CD4-positive, alpha-beta T cell (primary cell): ENCODE data around the gene SH3RF3. TPM values are rescaled to one million over a fixed set of nuclear protein-coding genes. Genes with fewer than 3 reads are reported as not detected.

Source experiments
- ATAC-seq: fragments of 200-7000 bp; cut with Tn5 transposase; one replicate; pipeline ENCODE4 v1.10.0; 2022; ENCODE audit warnings: mild to moderate bottlenecking; ENCODE audit not compliant: poor library complexity
- CTCF ChIA-PET: fragments of 350-600 bp; sonication (Branson Sonifier 250); formaldehyde crosslinking; loops from one replicate; lab custom pipeline; 2021; ENCODE audit warnings: antibody characterized with exemption, inconsistent platforms; lab: Charles Lee
- POLR2A ChIA-PET: fragments of 350-600 bp; sonication (Branson Sonifier 250); formaldehyde crosslinking; loops from one replicate; lab custom pipeline; 2021; ENCODE audit warnings: antibody characterized with exemption, inconsistent platforms; lab: Charles Lee
- DNase-seq, 14 experiments: peaks; one replicate each; pipeline ENCODE4 v3.0.0-alpha.2; 2013 to 2020; ENCODE audit warnings: mixed read lengths in 2 of 14
- H3K27ac ChIP-seq, 2 donors: one replicate each; pipeline versions ENCODE4 v1.5.1 to v1.7.0; 2013; ENCODE audit warnings: low read length in 2 of 2, low read depth in 1 of 2, mild to moderate bottlenecking in 1 of 2
- H3K27me3 ChIP-seq, 2 experiments: 1 replicate in 1 of 2; 2 replicates in 1 of 2; pipeline versions ENCODE4 v1.6.1 to v1.7.0; 2013; ENCODE audit warnings: low read length in 2 of 2, control low read depth in 1 of 2, mild to moderate bottlenecking in 1 of 2, moderate library complexity in 1 of 2; ENCODE audit not compliant: insufficient read depth in 2 of 2, control insufficient read depth in 1 of 2
- H3K36me3 ChIP-seq: one replicate; pipeline ENCODE4 v1.6.1; 2013; ENCODE audit warnings: low read length, control low read depth; ENCODE audit not compliant: insufficient read depth
- H3K4me1 ChIP-seq: one replicate; pipeline ENCODE4 v1.6.1; 2013; ENCODE audit warnings: low read length, control low read depth; ENCODE audit not compliant: insufficient read depth
- H3K4me3 ChIP-seq: one replicate; pipeline ENCODE4 v1.5.1; 2013; ENCODE audit warnings: mild to moderate bottlenecking, low read length, moderate library complexity
- H3K9me3 ChIP-seq, 2 experiments: 1 replicate in 1 of 2; 2 replicates in 1 of 2; pipeline versions ENCODE4 v1.6.1 to v1.7.0; 2013; ENCODE audit warnings: low read length in 2 of 2, mild to moderate bottlenecking in 2 of 2, control low read depth in 1 of 2, moderate library complexity in 1 of 2; ENCODE audit not compliant: control insufficient read depth in 1 of 2, insufficient read depth in 1 of 2
- H3K27ac Mint-ChIP-seq: one replicate; pipeline ENCODE4 v1.8.0; 2020; ENCODE audit warnings: mixed read lengths
- H3K27me3 Mint-ChIP-seq: one replicate; pipeline ENCODE4 v1.8.0; 2021; ENCODE audit warnings: mixed read lengths
- H3K36me3 Mint-ChIP-seq: one replicate; pipeline ENCODE4 v1.8.0; 2021; ENCODE audit warnings: low read depth, mixed read lengths
- H3K4me1 Mint-ChIP-seq: one replicate; pipeline ENCODE4 v1.8.0; 2021; ENCODE audit warnings: low read depth, mixed read lengths
- H3K4me3 Mint-ChIP-seq: one replicate; pipeline ENCODE4 v1.8.0; 2020; ENCODE audit warnings: mild to moderate bottlenecking, mixed read lengths
- H3K9me3 Mint-ChIP-seq: one replicate; pipeline ENCODE4 v1.8.0; 2020; ENCODE audit warnings: mixed read lengths
- intact Hi-C, 2 experiments: fragments of 100-400 bp; cut with DNase I in 1 of 2; cut with micrococcal nuclease in 1 of 2; formaldehyde crosslinking; loops; one replicate each; pipeline versions ENCODE4 v1.15.1 to v1.9.0; 2023 to 2025; cut with DNase I, micrococcal nuclease
- total RNA-seq, 174 experiments: library from RNA in 2 of 174; stranded (reverse) in 2 of 174; gene quantifications; one replicate each; pipeline ENCODE4 v1.2.3 and lab custom pipeline; 2021 to 2026
- TF ChIP-seq, protein P1 (sequence below): fragments of 200-600 bp; IDR thresholded peaks from one replicate; pipeline ENCODE4 v1.8.0; 2022; ENCODE audit warnings: antibody characterized with exemption, mild to moderate bottlenecking

Gene SH3RF3
- total RNA-seq, 2 experiments from 2014 or later = 5.2 to 5.9 TPM

DNA sequence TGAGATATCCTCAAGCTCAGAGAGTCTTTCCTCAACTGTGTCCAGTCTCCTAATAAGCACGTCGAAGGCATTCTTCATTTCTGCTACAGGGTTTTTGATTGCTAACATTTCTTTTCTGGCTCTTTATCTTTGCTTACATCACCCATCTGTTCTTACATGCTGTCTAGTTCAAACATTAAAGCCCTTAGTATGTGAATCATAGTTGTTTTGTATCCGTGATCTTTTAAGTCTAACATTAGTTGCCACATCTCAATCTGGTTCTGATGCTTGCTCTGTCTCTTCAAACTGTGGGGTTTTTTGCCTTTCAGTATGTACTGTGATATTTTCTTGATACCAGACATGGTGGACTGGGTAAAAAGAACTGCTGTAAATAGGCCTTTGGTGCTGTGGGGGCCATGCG lies 235.2 kb downstream of the SH3RF3 start:
- H3K4me3 ChIP-seq = no peak overlapping the region
- H3K4me1 ChIP-seq = no peaks in the 10 kb centered on the region
- Mint-ChIP-seq H3K9me3 (peaks cover 3% of the 10 kb centered on the region), H3K4me3 (no peak overlapping the region), H3K36me3 (no peaks in the 10 kb centered on the region), H3K27me3 (no peaks in the 10 kb centered on the region), H3K27ac (no peak overlapping the region), H3K4me1 (no peaks in the 10 kb centered on the region)
- H3K27me3 ChIP-seq = no peaks in the 10 kb centered on the region
- no peaks in the 10 kb centered on the region for H3K9me3 ChIP-seq
- ATAC-seq = no peak
- H3K27ac ChIP-seq = no peak overlapping the region
- DNase-seq = no peak
- H3K36me3 ChIP-seq = no peaks in the 10 kb centered on the region
- TF ChIP-seq, protein P1, sequence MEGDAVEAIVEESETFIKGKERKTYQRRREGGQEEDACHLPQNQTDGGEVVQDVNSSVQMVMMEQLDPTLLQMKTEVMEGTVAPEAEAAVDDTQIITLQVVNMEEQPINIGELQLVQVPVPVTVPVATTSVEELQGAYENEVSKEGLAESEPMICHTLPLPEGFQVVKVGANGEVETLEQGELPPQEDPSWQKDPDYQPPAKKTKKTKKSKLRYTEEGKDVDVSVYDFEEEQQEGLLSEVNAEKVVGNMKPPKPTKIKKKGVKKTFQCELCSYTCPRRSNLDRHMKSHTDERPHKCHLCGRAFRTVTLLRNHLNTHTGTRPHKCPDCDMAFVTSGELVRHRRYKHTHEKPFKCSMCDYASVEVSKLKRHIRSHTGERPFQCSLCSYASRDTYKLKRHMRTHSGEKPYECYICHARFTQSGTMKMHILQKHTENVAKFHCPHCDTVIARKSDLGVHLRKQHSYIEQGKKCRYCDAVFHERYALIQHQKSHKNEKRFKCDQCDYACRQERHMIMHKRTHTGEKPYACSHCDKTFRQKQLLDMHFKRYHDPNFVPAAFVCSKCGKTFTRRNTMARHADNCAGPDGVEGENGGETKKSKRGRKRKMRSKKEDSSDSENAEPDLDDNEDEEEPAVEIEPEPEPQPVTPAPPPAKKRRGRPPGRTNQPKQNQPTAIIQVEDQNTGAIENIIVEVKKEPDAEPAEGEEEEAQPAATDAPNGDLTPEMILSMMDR = no peak
- intact Hi-C loops = no loop called here
- ChIA-PET CTCF (no interaction called here), POLR2A (no interaction called here)

DNA sequence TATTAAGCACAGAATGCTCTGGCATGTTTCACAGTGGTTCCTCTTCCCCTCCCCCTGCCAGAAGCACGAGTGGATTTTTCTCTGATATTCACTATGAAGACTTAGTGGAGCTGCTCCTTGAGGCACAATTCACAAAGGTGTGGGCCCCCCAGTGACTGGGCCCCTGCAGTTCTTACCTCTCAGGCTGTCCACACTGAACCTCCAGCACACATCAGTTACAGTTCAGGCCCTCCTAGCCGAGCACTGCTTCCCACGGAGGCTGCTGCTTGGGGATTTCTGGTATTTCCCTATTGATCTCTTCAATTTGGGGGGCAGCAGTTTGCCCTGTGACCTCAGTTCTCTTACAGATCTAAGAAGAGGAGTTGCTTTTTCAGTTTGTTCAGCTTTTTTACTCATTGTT lies 236.1 kb downstream of the SH3RF3 start:
- no peaks in the 10 kb centered on the region for H3K9me3 ChIP-seq
- H3K27me3 ChIP-seq = no peaks in the 10 kb centered on the region
- no peaks in the 10 kb centered on the region for H3K4me1 Mint-ChIP-seq
- DNase-seq (no peak), ATAC-seq (no peak)
- H3K36me3 ChIP-seq = no peaks in the 10 kb centered on the region
- H3K27me3 Mint-ChIP-seq = no peaks in the 10 kb centered on the region
- peaks cover 3% of the 10 kb centered on the region for H3K9me3 Mint-ChIP-seq
- intact Hi-C loops = no loop called here
- H3K27ac Mint-ChIP-seq = no peak overlapping the region
- POLR2A ChIA-PET = interaction anchor here (1.2 kb wide), 1 partner anchor 113 kb away, joined by 5 read pairs; no protein-coding TSS in a partner anchor
- H3K4me1 ChIP-seq = no peaks in the 10 kb centered on the region
- no peak overlapping the region for H3K27ac ChIP-seq
- no peak overlapping the region for H3K4me3 Mint-ChIP-seq
- TF ChIP-seq, protein P1 = no peak
- no peaks in the 10 kb centered on the region for H3K36me3 Mint-ChIP-seq
- H3K4me3 ChIP-seq = no peak overlapping the region
- CTCF ChIA-PET = no interaction called here

DNA sequence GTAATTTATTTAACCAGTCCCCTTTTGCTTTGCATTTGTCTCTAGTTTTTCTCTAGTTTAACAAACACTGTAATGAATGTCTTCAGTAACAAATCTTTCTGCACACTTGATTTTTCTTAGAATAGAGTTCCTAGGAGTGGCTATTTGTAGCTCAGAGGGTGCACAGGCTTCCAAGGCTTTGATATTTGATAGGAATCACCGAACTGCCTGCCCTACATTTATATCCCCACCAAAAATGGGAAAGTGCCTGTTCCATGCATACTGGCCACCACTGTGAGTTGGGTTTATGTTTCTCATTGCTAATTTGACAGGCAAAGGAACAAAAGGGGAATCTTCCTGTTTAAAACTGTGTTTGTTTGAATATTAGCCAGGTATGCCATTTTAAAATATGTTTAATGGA lies 238.7 kb downstream of the SH3RF3 start:
- H3K36me3 Mint-ChIP-seq = peaks cover 2% of the 10 kb centered on the region
- no peaks in the 10 kb centered on the region for H3K4me1 ChIP-seq
- ChIA-PET POLR2A (no interaction called here), CTCF (no interaction called here)
- H3K36me3 ChIP-seq = no peaks in the 10 kb centered on the region
- no peaks in the 10 kb centered on the region for H3K9me3 Mint-ChIP-seq
- no peak for ATAC-seq
- H3K27me3 Mint-ChIP-seq = no peaks in the 10 kb centered on the region
- no peak overlapping the region for H3K4me3 ChIP-seq
- intact Hi-C loops = no loop called here
- no peaks in the 10 kb centered on the region for H3K9me3 ChIP-seq
- no peak for DNase-seq
- TF ChIP-seq, protein P1 = no peak
- H3K4me1 Mint-ChIP-seq = no peaks in the 10 kb centered on the region
- H3K27me3 ChIP-seq = no peaks in the 10 kb centered on the region
- no peak overlapping the region for H3K27ac ChIP-seq
- H3K27ac Mint-ChIP-seq = no peak overlapping the region
- no peak overlapping the region for H3K4me3 Mint-ChIP-seq
